Esophagus squamous epithelium (tissue), 4 donors: ENCODE results near the gene SORL1.

Experiments used
- CTCF ChIP-seq, 6 experiments: fragments of 450-650 bp in 4 of 6; fragments of 200-600 bp in 2 of 6; sonication (generic) in 2 of 6; IDR thresholded peaks; one replicate each; pipeline ENCODE4 v1.5.1; 2016 to 2019; ENCODE audit warnings: antibody characterized with exemption in 6 of 6, mild to moderate bottlenecking in 4 of 6, moderate library complexity in 4 of 6
- POLR2A ChIP-seq, 4 donors: fragments of 450-650 bp; IDR thresholded peaks; one replicate each; pipeline ENCODE4 v1.6.1; 2017; ENCODE audit warnings: antibody characterized with exemption in 4 of 4, mild to moderate bottlenecking in 4 of 4, moderate library complexity in 3 of 4

GRCh38 chr11:121408830-121409229 lies 43.3 kb upstream of the SORL1 start:
- TF ChIP-seq CTCF (IDR thresholded peaks at IDR 0.05) (no peak), POLR2A (IDR thresholded peaks at IDR 0.05) (no peak)
